ENCODE measurements around the gene HACD3. TPM values are rescaled to one million over a fixed set of nuclear protein-coding genes. Genes with fewer than 3 reads are reported as not detected.
"Not testable (repeated sequence)": the region's sequence is repeated elsewhere in the genome, so short reads cannot be mapped to it uniquely, and the experiment has no call there.

Gene HACD3
- total RNA-seq, 1 donor from 2014 or later, result 69.9 TPM

GRCh38 chr15:65533057-65533756, 2.9 kb downstream of the HACD3 start:
- Mint-ChIP-seq H3K27me3 (ENCODE audit: low read depth) (no peaks in the 10 kb centered on the region), H3K9me3 (ENCODE audit: low read depth) (no peaks in the 10 kb centered on the region), H3K4me3 (ENCODE audit: unreplicated experiment) (no peak overlapping the region), H3K27ac (ENCODE audit: unreplicated experiment) (peak overlapping the region; percentile 64), H3K36me3 (ENCODE audit: low read depth) (no peaks in the 10 kb centered on the region), H3K4me1 (ENCODE audit: low read depth) (peaks cover 48% of the 10 kb centered on the region)
- no peak for TF ChIP-seq CTCF (IDR thresholded peaks at IDR 0.05)
- no peak for DNase-seq (ENCODE audit: low spot score)

GRCh38 chr15:65535192-65535591, 4.9 kb downstream of the HACD3 start:
- TF ChIP-seq CTCF (IDR thresholded peaks at IDR 0.05), result no peak

GRCh38 chr15:65540314-65540713, 10.1 kb downstream of the HACD3 start:
- Mint-ChIP-seq H3K36me3 (ENCODE audit: low read depth) (no peaks in the 10 kb centered on the region), H3K4me3 (ENCODE audit: unreplicated experiment) (no peak overlapping the region), H3K27me3 (ENCODE audit: low read depth) (no peaks in the 10 kb centered on the region), H3K4me1 (ENCODE audit: low read depth) (peaks cover 13% of the 10 kb centered on the region), H3K9me3 (ENCODE audit: low read depth) (no peaks in the 10 kb centered on the region), H3K27ac (ENCODE audit: unreplicated experiment) (no peak overlapping the region)
- DNase-seq (ENCODE audit: low spot score), result no peak
- TF ChIP-seq CTCF (IDR thresholded peaks at IDR 0.05), result no peak

More at GRCh38 chr15:65535192-65535591, 4.9 kb downstream of the HACD3 start:
- peaks cover 47% of the 10 kb centered on the region for H3K4me1 Mint-ChIP-seq (ENCODE audit: low read depth)
- no peak overlapping the region for H3K4me3 Mint-ChIP-seq (ENCODE audit: unreplicated experiment)
- no peaks in the 10 kb centered on the region for H3K36me3 Mint-ChIP-seq (ENCODE audit: low read depth)
- no peaks in the 10 kb centered on the region for H3K9me3 Mint-ChIP-seq (ENCODE audit: low read depth)
- H3K27me3 Mint-ChIP-seq (ENCODE audit: low read depth), result no peaks in the 10 kb centered on the region
- no peak for DNase-seq (ENCODE audit: low spot score)
- no peak overlapping the region for H3K27ac Mint-ChIP-seq (ENCODE audit: unreplicated experiment)

GRCh38 chr15:65541231-65541820, 11.1 kb downstream of the HACD3 start:
- no peak for TF ChIP-seq CTCF (IDR thresholded peaks at IDR 0.05)
- Mint-ChIP-seq H3K4me1 (ENCODE audit: low read depth) (peaks cover 11% of the 10 kb centered on the region), H3K36me3 (ENCODE audit: low read depth) (no peaks in the 10 kb centered on the region), H3K4me3 (ENCODE audit: unreplicated experiment) (no peak overlapping the region), H3K9me3 (ENCODE audit: low read depth) (no peaks in the 10 kb centered on the region), H3K27me3 (ENCODE audit: low read depth) (no peaks in the 10 kb centered on the region), H3K27ac (ENCODE audit: unreplicated experiment) (no peak overlapping the region)
- DNase-seq (ENCODE audit: low spot score), result no peak

- Mint-ChIP-seq H3K4me3 (ENCODE audit: unreplicated experiment) (no peak overlapping the region), H3K36me3 (ENCODE audit: low read depth) (no peaks in the 10 kb centered on the region), H3K9me3 (ENCODE audit: low read depth) (no peaks in the 10 kb centered on the region), H3K4me1 (ENCODE audit: low read depth) (peaks cover 24% of the 10 kb centered on the region), H3K27me3 (ENCODE audit: low read depth) (no peaks in the 10 kb centered on the region), H3K27ac (ENCODE audit: unreplicated experiment) (peak overlapping the region; percentile 3)
- DNase-seq (ENCODE audit: low spot score), result no peak
- TF ChIP-seq CTCF (IDR thresholded peaks at IDR 0.05), result no peak
Observed at GRCh38 chr15:65547841-65548240, 17.6 kb downstream of the HACD3 start.

- peaks cover 21% of the 10 kb centered on the region for H3K4me1 Mint-ChIP-seq (ENCODE audit: low read depth)
- H3K36me3 Mint-ChIP-seq (ENCODE audit: low read depth); H3K27me3 Mint-ChIP-seq (ENCODE audit: low read depth); H3K4me3 Mint-ChIP-seq (ENCODE audit: unreplicated experiment); H3K27ac Mint-ChIP-seq (ENCODE audit: unreplicated experiment); H3K9me3 Mint-ChIP-seq (ENCODE audit: low read depth); DNase-seq (ENCODE audit: low spot score): not testable (repeated sequence)
Observed at GRCh38 chr15:65549288-65549687, 19.0 kb downstream of the HACD3 start.

Measured in chondrocyte (in vitro differentiated cells).